Activated naive CD8-positive, alpha-beta T cell treated with anti-CD3 and anti-CD28 coated beads, Interleukin-2, amount 50 U/mL, for 24 hours (primary cell): ENCODE results near the gene ZDHHC16.
A peak's percentile ranks its signal among the peaks of the same experiment; 100 is the strongest.

ENCODE experiments used
- ATAC-seq: fragments of 150-1000 bp; cut with Tn5 transposase; one replicate; pipeline ENCODE4 v1.10.0; 2021
- DNase-seq: peaks from one replicate; pipeline ENCODE4 v3.0.0; 2021
- H3K27ac Mint-ChIP-seq: one replicate; pipeline ENCODE4 v1.8.0; 2021; ENCODE audit warnings: mild to moderate bottlenecking, mixed read lengths
- H3K27me3 Mint-ChIP-seq: one replicate; pipeline ENCODE4 v1.8.0; 2021; ENCODE audit warnings: mixed read lengths
- H3K36me3 Mint-ChIP-seq: one replicate; pipeline ENCODE4 v1.8.0; 2021; ENCODE audit warnings: low read depth, mixed read lengths
- H3K4me1 Mint-ChIP-seq: one replicate; pipeline ENCODE4 v1.8.0; 2021; ENCODE audit warnings: mixed read lengths
- H3K4me3 Mint-ChIP-seq: one replicate; pipeline ENCODE4 v1.8.0; 2021; ENCODE audit warnings: mild to moderate bottlenecking, moderate library complexity, mixed read lengths
- H3K9me3 Mint-ChIP-seq: one replicate; pipeline ENCODE4 v1.8.0; 2021; ENCODE audit warnings: mixed read lengths

Gene ZDHHC16

GRCh38 chr10:97502916-97503315 lies 56.9 kb downstream of the ZDHHC16 start:
- peaks cover 6% of the 10 kb centered on the region for H3K4me1 Mint-ChIP-seq
- H3K4me3 Mint-ChIP-seq, result no peak overlapping the region
- H3K27me3 Mint-ChIP-seq, result peaks cover 29% of the 10 kb centered on the region
- no peak for ATAC-seq
- no peak overlapping the region for H3K27ac Mint-ChIP-seq
- DNase-seq, result no peak
- H3K9me3 Mint-ChIP-seq, result no peaks in the 10 kb centered on the region
- no peaks in the 10 kb centered on the region for H3K36me3 Mint-ChIP-seq

- Mint-ChIP-seq H3K4me1 (peaks cover 6% of the 10 kb centered on the region), H3K27me3 (peaks cover 29% of the 10 kb centered on the region), H3K9me3 (no peaks in the 10 kb centered on the region), H3K36me3 (no peaks in the 10 kb centered on the region), H3K27ac (no peak overlapping the region), H3K4me3 (no peak overlapping the region)
- ATAC-seq (no peak), DNase-seq (no peak)
Observed at GRCh38 chr10:97503406-97503805, 57.4 kb downstream of the ZDHHC16 start.

- DNase-seq (no peak), ATAC-seq (no peak)
- H3K4me3 Mint-ChIP-seq, result no peak overlapping the region
- H3K9me3 Mint-ChIP-seq, result no peaks in the 10 kb centered on the region
- H3K27ac Mint-ChIP-seq, result no peak overlapping the region
- H3K4me1 Mint-ChIP-seq, result peaks cover 6% of the 10 kb centered on the region
- no peaks in the 10 kb centered on the region for H3K36me3 Mint-ChIP-seq
- peaks cover 22% of the 10 kb centered on the region for H3K27me3 Mint-ChIP-seq
Observed at GRCh38 chr10:97505152-97505551, 59.2 kb downstream of the ZDHHC16 start.

- Mint-ChIP-seq H3K27me3 (peaks cover 11% of the 10 kb centered on the region), H3K9me3 (no peaks in the 10 kb centered on the region), H3K4me1 (peaks cover 3% of the 10 kb centered on the region), H3K27ac (peak overlapping the region; percentile 64), H3K36me3 (no peaks in the 10 kb centered on the region), H3K4me3 (no peak overlapping the region)
- ATAC-seq (no peak), DNase-seq (no peak)
Observed at GRCh38 chr10:97506199-97506991, 60.4 kb downstream of the ZDHHC16 start.
